Measurements from ENCODE around the gene HNRNPL. TPM values are rescaled to one million over a fixed set of nuclear protein-coding genes. Genes with fewer than 3 reads are reported as not detected.
"Not testable (repeated sequence)": the region's sequence is repeated elsewhere in the genome, so short reads cannot be mapped to it uniquely, and the experiment has no call there.

Gene HNRNPL
- total and polyA plus RNA-seq, 2 donors, result 198 to 269 TPM

GRCh38 chr19:38830039-38830733 lies 19.6 kb downstream of the HNRNPL start:
- Histone ChIP-seq H3K4me3 (ENCODE audit: low read length in 2 of 2) (no peak overlapping the region), H3K27me3 (ENCODE audit: control insufficient read depth in 2 of 2, insufficient read depth in 1 of 2, low read length in 1 of 2) (no peaks in the 10 kb centered on the region), H3K4me1 (ENCODE audit: control insufficient read depth in 2 of 2, insufficient read depth in 2 of 2, low read length in 2 of 2) (peaks cover 2 to 10% of the 10 kb centered on the region in 2 donors), H3K9me3 (ENCODE audit: control insufficient read depth in 2 of 2, insufficient read depth in 1 of 2, low read length in 1 of 2) (no peaks in the 10 kb centered on the region), H3K36me3 (ENCODE audit: control insufficient read depth in 2 of 2, insufficient read depth in 2 of 2, low read length in 1 of 2) (peaks cover 11% of the 10 kb centered on the region in 2 donors), H3K27ac (ENCODE audit: low read depth in 1 of 2, low read length in 1 of 2) (no peak overlapping the region)
- WGBS, result over 99% methylated on average over 4 of the region's 4 CpGs
- DNase-seq (ENCODE audit: low read depth in 6 of 9, low spot score in 9 of 9), result no peak

DNA sequence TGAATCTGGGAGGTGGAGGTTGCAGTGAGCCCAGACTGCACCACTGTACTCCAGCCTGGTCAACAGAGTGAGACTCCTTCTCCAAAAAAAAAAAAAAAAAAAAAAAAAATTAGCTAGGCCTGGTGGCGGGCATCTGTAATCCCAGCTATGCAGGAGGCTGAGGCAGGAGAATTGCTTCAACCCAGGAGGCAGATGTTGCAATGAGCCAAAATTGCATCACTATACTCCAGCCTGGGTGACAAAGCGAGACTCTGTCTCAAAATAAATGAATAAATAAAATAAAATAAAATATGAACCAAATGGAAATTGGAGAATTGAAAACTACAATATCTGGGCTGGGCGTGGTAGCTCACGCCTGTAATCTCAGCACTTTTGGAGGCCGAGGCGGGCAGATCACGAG lies 20.6 kb downstream of the HNRNPL start:
- not testable (repeated sequence) for H3K4me1 ChIP-seq (ENCODE audit: control insufficient read depth in 2 of 2, insufficient read depth in 2 of 2, low read length in 2 of 2)
- 96% methylated on average over 7 of the region's 7 CpGs for WGBS
- peaks cover 8 to 11% of the 10 kb centered on the region in 2 donors for H3K36me3 ChIP-seq (ENCODE audit: control insufficient read depth in 2 of 2, insufficient read depth in 2 of 2, low read length in 1 of 2)

DNA sequence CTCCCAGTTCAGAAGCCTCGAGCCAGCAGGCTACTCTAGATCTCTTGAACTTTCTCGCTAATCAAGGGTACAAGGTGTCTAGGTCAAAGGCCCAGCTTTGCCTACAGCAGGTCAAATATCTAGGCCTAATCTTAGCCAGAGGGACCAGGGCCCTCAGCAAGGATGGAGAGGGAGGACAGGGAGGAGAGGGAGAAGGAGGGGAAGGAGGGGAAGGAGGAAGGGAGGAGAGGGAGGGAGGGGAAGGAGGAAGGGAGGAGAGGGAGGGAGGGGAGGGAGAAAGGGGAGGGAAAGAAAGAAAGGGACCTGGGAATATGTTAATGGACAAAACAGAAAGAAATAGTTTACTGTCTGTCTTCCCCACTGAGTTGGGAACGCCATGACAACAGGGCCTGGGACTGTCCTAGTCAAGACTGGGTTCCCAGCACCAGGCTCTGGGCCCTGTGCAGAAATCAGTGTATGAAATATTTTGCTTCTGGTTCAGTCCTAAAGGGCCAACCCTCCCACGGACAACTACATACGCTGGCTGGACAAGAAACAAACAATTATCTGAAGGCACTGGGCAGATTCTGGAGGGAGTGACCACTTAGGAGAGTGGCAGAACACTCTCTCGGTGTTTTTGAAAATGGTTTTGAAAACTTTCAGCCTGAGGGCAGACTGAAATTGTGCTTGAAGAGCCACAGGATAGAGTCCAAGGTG lies 22.8 kb downstream of the HNRNPL start:
- Histone ChIP-seq H3K4me1 (ENCODE audit: control insufficient read depth in 2 of 2, insufficient read depth in 2 of 2, low read length in 2 of 2) (peaks cover 2 to 7% of the 10 kb centered on the region in 2 donors), H3K4me3 (ENCODE audit: low read length in 2 of 2) (no peak overlapping the region), H3K27ac (ENCODE audit: low read depth in 1 of 2, low read length in 1 of 2) (no peak overlapping the region), H3K27me3 (ENCODE audit: control insufficient read depth in 2 of 2, insufficient read depth in 1 of 2, low read length in 1 of 2) (no peaks in the 10 kb centered on the region), H3K9me3 (ENCODE audit: control insufficient read depth in 2 of 2, insufficient read depth in 1 of 2, low read length in 1 of 2) (no peaks in the 10 kb centered on the region), H3K36me3 (ENCODE audit: control insufficient read depth in 2 of 2, insufficient read depth in 2 of 2, low read length in 1 of 2) (peaks cover 10 to 16% of the 10 kb centered on the region in 2 donors)
- WGBS, result 87% methylated on average over 6 of the region's 6 CpGs
- DNase-seq (ENCODE audit: low read depth in 6 of 9, low spot score in 9 of 9), result no peak

More for the DNA sequence above, 20.6 kb downstream of the HNRNPL start:
- H3K9me3 ChIP-seq (ENCODE audit: control insufficient read depth in 2 of 2, insufficient read depth in 1 of 2, low read length in 1 of 2); H3K27me3 ChIP-seq (ENCODE audit: control insufficient read depth in 2 of 2, insufficient read depth in 1 of 2, low read length in 1 of 2); DNase-seq (ENCODE audit: low read depth in 6 of 9, low spot score in 9 of 9); H3K4me3 ChIP-seq (ENCODE audit: low read length in 2 of 2); H3K27ac ChIP-seq (ENCODE audit: low read depth in 1 of 2, low read length in 1 of 2): not testable (repeated sequence)

DNA sequence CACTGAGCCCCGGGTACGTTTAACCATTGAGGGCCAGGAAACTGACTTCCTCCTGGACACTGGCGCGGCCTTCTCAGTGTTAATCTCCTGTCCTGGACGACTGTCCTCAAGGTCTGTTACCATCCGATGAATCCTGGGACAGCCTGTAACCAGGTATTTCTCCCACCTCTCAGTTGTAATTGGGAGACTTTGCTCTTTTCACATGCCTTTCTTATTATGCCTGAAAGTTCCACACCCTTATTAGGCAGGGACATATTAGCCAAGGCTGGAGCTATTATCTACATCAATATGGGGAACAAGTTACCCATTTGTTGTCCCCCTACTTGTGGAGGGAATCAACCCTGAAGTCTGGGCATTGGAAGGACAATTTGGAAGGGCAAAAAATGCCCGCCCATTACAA lies 23.9 kb downstream of the HNRNPL start:
- H3K36me3 ChIP-seq (ENCODE audit: control insufficient read depth in 2 of 2, insufficient read depth in 2 of 2, low read length in 1 of 2), result peaks cover 10 to 19% of the 10 kb centered on the region in 2 donors
- not testable (repeated sequence) for H3K27ac ChIP-seq (ENCODE audit: low read depth in 1 of 2, low read length in 1 of 2); H3K4me3 ChIP-seq (ENCODE audit: low read length in 2 of 2); H3K27me3 ChIP-seq (ENCODE audit: control insufficient read depth in 2 of 2, insufficient read depth in 1 of 2, low read length in 1 of 2); DNase-seq (ENCODE audit: low read depth in 6 of 9, low spot score in 9 of 9); H3K9me3 ChIP-seq (ENCODE audit: control insufficient read depth in 2 of 2, insufficient read depth in 1 of 2, low read length in 1 of 2); H3K4me1 ChIP-seq (ENCODE audit: control insufficient read depth in 2 of 2, insufficient read depth in 2 of 2, low read length in 2 of 2)
- 97% methylated on average over 7 of the region's 7 CpGs for WGBS

GRCh38 chr19:38821230-38821825 lies 28.5 kb downstream of the HNRNPL start:
- WGBS, result 96% methylated on average over 29 of the region's 29 CpGs
- not testable (repeated sequence) for H3K4me3 ChIP-seq (ENCODE audit: low read length in 2 of 2); H3K4me1 ChIP-seq (ENCODE audit: control insufficient read depth in 2 of 2, insufficient read depth in 2 of 2, low read length in 2 of 2); DNase-seq (ENCODE audit: low read depth in 6 of 9, low spot score in 9 of 9); H3K27me3 ChIP-seq (ENCODE audit: control insufficient read depth in 2 of 2, insufficient read depth in 1 of 2, low read length in 1 of 2); H3K9me3 ChIP-seq (ENCODE audit: control insufficient read depth in 2 of 2, insufficient read depth in 1 of 2, low read length in 1 of 2); H3K27ac ChIP-seq (ENCODE audit: low read depth in 1 of 2, low read length in 1 of 2)
- peaks cover 9 to 23% of the 10 kb centered on the region in 2 donors for H3K36me3 ChIP-seq (ENCODE audit: control insufficient read depth in 2 of 2, insufficient read depth in 2 of 2, low read length in 1 of 2)

DNA sequence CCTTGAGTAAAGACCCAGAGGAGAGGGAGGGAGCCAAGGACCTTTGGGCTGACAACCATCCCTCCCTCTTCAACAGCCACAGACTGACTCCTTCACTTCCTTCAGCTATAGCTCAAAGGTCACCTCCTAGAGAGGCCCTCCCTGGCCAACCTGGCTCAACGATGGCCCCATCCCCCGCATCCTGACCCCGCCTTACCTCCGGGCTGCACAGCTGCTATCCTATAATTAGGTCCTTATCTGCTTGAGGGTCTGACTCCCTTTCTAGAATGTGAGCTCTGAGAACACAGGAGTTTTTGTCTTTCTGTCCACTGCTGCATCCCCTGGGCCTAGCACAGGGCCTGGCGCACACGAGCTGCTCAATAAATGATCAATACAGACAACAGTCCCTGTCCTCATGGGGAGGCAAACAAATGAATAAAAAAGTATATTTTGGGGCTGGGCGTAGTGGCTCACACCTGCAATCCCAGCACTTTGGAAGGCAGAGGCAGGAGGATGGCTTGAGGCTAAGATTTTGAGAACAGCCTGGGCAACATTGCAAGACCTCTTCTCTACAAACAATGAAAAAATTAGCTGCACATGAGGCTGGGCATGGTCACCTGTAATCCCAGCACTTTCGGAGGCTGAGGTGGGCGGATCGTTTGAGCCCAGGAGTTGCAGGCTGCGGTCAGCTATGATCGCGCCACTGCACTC lies 30.4 kb downstream of the HNRNPL start:
- Histone ChIP-seq H3K9me3 (ENCODE audit: control insufficient read depth in 2 of 2, insufficient read depth in 1 of 2, low read length in 1 of 2) (no peaks in the 10 kb centered on the region), H3K4me1 (ENCODE audit: control insufficient read depth in 2 of 2, insufficient read depth in 2 of 2, low read length in 2 of 2) (no peaks in the 10 kb centered on the region), H3K27me3 (ENCODE audit: control insufficient read depth in 2 of 2, insufficient read depth in 1 of 2, low read length in 1 of 2) (no peaks in the 10 kb centered on the region), H3K27ac (ENCODE audit: low read depth in 1 of 2, low read length in 1 of 2) (no peak overlapping the region), H3K4me3 (ENCODE audit: low read length in 2 of 2) (no peak overlapping the region), H3K36me3 (ENCODE audit: control insufficient read depth in 2 of 2, insufficient read depth in 2 of 2, low read length in 1 of 2) (peaks cover 16 to 40% of the 10 kb centered on the region in 2 donors)
- 98% methylated on average over 13 of the region's 13 CpGs for WGBS
- no peak for DNase-seq (ENCODE audit: low read depth in 6 of 9, low spot score in 9 of 9)

GRCh38 chr19:38817081-38817480 lies 32.7 kb downstream of the HNRNPL start:
- no peak overlapping the region for H3K4me3 ChIP-seq (ENCODE audit: low read length in 2 of 2)
- WGBS, result 95% methylated on average over 15 of the region's 15 CpGs
- H3K27ac ChIP-seq (ENCODE audit: low read depth in 1 of 2, low read length in 1 of 2), result no peak overlapping the region
- H3K36me3 ChIP-seq (ENCODE audit: control insufficient read depth in 2 of 2, insufficient read depth in 2 of 2, low read length in 1 of 2), result peaks cover 14 to 34% of the 10 kb centered on the region in 2 donors
- no peak for DNase-seq (ENCODE audit: low read depth in 6 of 9, low spot score in 9 of 9)
- H3K9me3 ChIP-seq (ENCODE audit: control insufficient read depth in 2 of 2, insufficient read depth in 1 of 2, low read length in 1 of 2), result no peaks in the 10 kb centered on the region
- no peaks in the 10 kb centered on the region for H3K27me3 ChIP-seq (ENCODE audit: control insufficient read depth in 2 of 2, insufficient read depth in 1 of 2, low read length in 1 of 2)
- no peaks in the 10 kb centered on the region for H3K4me1 ChIP-seq (ENCODE audit: control insufficient read depth in 2 of 2, insufficient read depth in 2 of 2, low read length in 2 of 2)

DNA sequence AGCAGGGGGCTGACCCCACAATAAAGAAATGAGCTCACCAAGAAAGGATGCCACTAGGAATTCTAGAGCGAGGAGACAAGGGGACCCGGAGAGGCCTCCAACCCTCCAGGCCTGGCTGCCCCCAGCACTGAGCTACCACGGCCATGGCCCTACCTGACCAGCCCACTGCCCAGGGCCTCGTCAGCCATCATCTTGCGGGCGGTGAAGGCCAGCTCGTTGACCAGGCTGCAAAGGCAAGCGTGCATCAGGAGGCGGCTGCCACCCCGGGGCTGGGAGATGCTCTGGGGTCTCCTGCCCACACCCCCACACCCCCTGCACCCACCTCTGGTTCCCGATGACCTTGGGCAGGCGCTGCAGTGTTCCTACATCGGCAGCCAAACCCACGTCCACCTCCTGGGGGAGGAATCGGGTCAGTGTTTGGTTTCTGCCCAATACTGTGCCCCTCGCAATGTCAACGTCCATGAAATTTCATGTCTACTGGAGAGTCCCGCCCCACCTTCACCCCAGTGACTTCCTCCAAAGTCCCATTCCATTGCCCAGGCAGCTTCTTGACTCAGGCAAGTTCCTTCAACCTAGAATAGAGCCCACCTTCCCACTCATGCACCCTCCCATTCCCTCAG lies 33.5 kb downstream of the HNRNPL start:
- no peak overlapping the region for H3K27ac ChIP-seq (ENCODE audit: low read depth in 1 of 2, low read length in 1 of 2)
- H3K9me3 ChIP-seq (ENCODE audit: control insufficient read depth in 2 of 2, insufficient read depth in 1 of 2, low read length in 1 of 2), result no peaks in the 10 kb centered on the region
- H3K27me3 ChIP-seq (ENCODE audit: control insufficient read depth in 2 of 2, insufficient read depth in 1 of 2, low read length in 1 of 2), result no peaks in the 10 kb centered on the region
- H3K36me3 ChIP-seq (ENCODE audit: control insufficient read depth in 2 of 2, insufficient read depth in 2 of 2, low read length in 1 of 2), result peaks cover 14 to 32% of the 10 kb centered on the region in 2 donors
- no peak overlapping the region for H3K4me3 ChIP-seq (ENCODE audit: low read length in 2 of 2)
- DNase-seq (ENCODE audit: low read depth in 6 of 9, low spot score in 9 of 9), result no peak
- H3K4me1 ChIP-seq (ENCODE audit: control insufficient read depth in 2 of 2, insufficient read depth in 2 of 2, low read length in 2 of 2), result no peaks in the 10 kb centered on the region
- 97% methylated on average over 18 of the region's 18 CpGs for WGBS

Data from thymus (tissue), 11 donors.